ENCODE results near the gene HECTD1. TPM values are rescaled to one million over a fixed set of nuclear protein-coding genes. Genes with fewer than 3 reads are reported as not detected.

The HECTD1 gene
- total and polyA plus RNA-seq, 9 of the 15 experiments (the other 6 are each of a cell fraction or from before 2014, with no cell fraction given): 27.9 to 111 (median 78.1) TPM

DNA sequence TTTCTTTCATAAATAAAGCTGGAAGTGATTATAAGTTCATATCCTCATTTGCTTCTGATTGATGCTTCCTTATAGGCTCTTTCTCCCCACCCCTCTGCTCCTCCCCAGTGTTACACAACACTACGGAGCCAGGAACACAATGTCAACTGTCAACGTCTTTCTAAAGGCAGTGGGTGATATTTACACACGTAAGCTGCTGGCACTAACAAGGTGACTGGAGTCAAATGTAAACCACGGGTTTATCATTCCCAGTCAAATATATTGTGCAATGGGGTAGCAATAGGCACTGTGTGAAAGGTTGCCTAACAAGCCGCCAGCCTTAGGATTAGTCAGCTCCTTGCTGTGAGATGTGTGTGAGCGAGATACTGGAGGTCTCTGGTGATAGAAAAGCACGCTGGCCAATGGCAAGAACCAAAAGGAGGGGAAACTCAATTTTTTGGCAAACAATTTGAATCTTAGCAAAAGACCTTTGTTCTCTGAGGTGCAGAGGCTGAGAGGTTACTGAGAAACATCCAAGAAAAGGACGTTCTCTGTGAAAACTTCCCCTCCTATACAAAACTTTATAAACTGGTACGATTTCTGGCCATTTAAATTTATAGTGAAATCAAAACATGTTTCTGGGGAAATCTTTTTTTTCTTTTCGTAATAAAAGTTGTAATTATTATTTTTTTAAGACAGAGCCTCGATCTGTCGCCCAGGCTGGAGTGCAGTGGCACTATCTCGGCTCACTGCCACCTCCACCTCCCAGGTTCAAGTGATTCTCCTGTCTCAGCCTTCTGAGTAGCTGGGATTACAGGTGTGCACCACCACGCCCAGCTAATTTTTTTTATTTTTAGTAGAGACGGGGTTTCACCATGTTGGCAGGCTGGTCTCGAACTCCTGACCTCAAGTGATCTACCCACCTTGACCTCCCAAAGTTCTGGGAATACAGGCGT lies 22.3 kb upstream of the HECTD1 start (continued):
- TF ChIP-seq TRIM24 (IDR thresholded peaks at IDR 0.05): peak; percentile 97 to 98
- TF ChIP-seq ZNF12 (CRISPR knock-in tag; IDR thresholded peaks at IDR 0.05): no peak
- no peak for TF ChIP-seq POLR2AphosphoS2 (IDR thresholded peaks at IDR 0.05; ENCODE audit: low read length)
- peak in 1 of 2 experiments; percentile 72; a peak in 2 of 4 replicates for TF ChIP-seq ZMIZ1 (IDR thresholded peaks at IDR 0.05; ENCODE audit: low read depth in 2 of 2, low read length in 2 of 2)
- TF ChIP-seq, protein P1, sequence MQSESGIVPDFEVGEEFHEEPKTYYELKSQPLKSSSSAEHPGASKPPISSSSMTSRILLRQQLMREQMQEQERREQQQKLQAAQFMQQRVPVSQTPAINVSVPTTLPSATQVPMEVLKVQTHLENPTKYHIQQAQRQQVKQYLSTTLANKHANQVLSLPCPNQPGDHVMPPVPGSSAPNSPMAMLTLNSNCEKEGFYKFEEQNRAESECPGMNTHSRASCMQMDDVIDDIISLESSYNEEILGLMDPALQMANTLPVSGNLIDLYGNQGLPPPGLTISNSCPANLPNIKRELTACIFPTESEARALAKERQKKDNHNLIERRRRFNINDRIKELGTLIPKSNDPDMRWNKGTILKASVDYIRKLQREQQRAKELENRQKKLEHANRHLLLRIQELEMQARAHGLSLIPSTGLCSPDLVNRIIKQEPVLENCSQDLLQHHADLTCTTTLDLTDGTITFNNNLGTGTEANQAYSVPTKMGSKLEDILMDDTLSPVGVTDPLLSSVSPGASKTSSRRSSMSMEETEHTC (IDR thresholded peaks at IDR 0.05): peak; percentile 74; the same call in 1 of the 2 replicates
- TF ChIP-seq ZEB2 (IDR thresholded peaks at IDR 0.05): peak; percentile 90
- TF ChIP-seq EP300 (IDR thresholded peaks at IDR 0.05; ENCODE audit: low read length): peak; percentile 94
- peak; percentile 90 for TF ChIP-seq NCOR1 (IDR thresholded peaks at IDR 0.05)
- 0 out of 2 replicates have a peak, but pooled peaks have one; percentile 22 for TF ChIP-seq ZKSCAN8 (CRISPR knock-in tag; IDR thresholded peaks at IDR 0.05)
- TF ChIP-seq, protein P2, sequence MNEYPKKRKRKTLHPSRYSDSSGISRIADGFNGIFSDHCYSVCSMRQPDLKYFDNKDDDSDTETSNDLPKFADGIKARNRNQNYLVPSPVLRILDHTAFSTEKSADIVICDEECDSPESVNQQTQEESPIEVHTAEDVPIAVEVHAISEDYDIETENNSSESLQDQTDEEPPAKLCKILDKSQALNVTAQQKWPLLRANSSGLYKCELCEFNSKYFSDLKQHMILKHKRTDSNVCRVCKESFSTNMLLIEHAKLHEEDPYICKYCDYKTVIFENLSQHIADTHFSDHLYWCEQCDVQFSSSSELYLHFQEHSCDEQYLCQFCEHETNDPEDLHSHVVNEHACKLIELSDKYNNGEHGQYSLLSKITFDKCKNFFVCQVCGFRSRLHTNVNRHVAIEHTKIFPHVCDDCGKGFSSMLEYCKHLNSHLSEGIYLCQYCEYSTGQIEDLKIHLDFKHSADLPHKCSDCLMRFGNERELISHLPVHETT (CRISPR knock-in tag; conservative IDR thresholded peaks at IDR 0.05 in 1 of 2, IDR thresholded peaks at IDR 0.05 in 1 of 2): 0 out of 4 replicates have a peak, but pooled peaks of 1 of the 2 experiments have one; percentile 33
- no peak for TF ChIP-seq BCL6 (CRISPR knock-in tag; IDR thresholded peaks at IDR 0.05)
- TF ChIP-seq, protein P3, sequence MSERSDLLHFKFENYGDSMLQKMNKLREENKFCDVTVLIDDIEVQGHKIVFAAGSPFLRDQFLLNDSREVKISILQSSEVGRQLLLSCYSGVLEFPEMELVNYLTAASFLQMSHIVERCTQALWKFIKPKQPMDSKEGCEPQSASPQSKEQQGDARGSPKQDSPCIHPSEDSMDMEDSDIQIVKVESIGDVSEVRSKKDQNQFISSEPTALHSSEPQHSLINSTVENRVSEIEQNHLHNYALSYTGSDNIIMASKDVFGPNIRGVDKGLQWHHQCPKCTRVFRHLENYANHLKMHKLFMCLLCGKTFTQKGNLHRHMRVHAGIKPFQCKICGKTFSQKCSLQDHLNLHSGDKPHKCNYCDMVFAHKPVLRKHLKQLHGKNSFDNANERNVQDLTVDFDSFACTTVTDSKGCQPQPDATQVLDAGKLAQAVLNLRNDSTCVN (CRISPR knock-in tag; IDR thresholded peaks at IDR 0.05): no peak
- peak; percentile 93 for TF ChIP-seq CTBP1 (IDR thresholded peaks at IDR 0.05; ENCODE audit: borderline replicate concordance)
- TF ChIP-seq NFE2L1 (tag; IDR thresholded peaks at IDR 0.05; ENCODE audit: borderline replicate concordance, low read depth): no peak
- no peak for TF ChIP-seq NR1H2 (CRISPR knock-in tag; IDR thresholded peaks at IDR 0.05)
- TF ChIP-seq, protein P4, sequence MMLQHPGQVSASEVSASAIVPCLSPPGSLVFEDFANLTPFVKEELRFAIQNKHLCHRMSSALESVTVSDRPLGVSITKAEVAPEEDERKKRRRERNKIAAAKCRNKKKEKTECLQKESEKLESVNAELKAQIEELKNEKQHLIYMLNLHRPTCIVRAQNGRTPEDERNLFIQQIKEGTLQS (IDR thresholded peaks at IDR 0.05): peak; percentile 97
- TF ChIP-seq, protein P4 (CRISPR knock-in tag; conservative IDR thresholded peaks at IDR 0.05): no peak; the same call in 1 of the 2 replicates
- peak; percentile 13; the same call in 1 of the 2 replicates for TF ChIP-seq PHF8 (IDR thresholded peaks at IDR 0.05; ENCODE audit: borderline replicate concordance, low read length)

Measured in K562 (cell line).